B cell (primary cell): ENCODE measurements around the gene ANTXR2. TPM values are rescaled to one million over a fixed set of nuclear protein-coding genes. Genes with fewer than 3 reads are reported as not detected.

Experiments used
- ATAC-seq: fragments of 200-7000 bp; cut with Tn5 transposase; one replicate; pipeline ENCODE4 v1.10.0; 2021; ENCODE audit warnings: low read depth, mild to moderate bottlenecking, moderate number of reproducible peaks, moderate library complexity
- CTCF ChIA-PET: fragments of 350-600 bp; sonication (Branson Sonifier 250); formaldehyde crosslinking; loops from one replicate; lab custom pipeline; 2021; ENCODE audit warnings: antibody characterized with exemption, inconsistent platforms; lab: Charles Lee
- POLR2A ChIA-PET: fragments of 350-600 bp; sonication (Branson Sonifier 250); formaldehyde crosslinking; loops from one replicate; lab custom pipeline; 2021; ENCODE audit warnings: antibody characterized with exemption; lab: Charles Lee
- DNase-seq: peaks from one replicate; pipeline ENCODE4 v3.0.0; 2013
- H2AFZ ChIP-seq: 2 replicates; pipeline ENCODE4 v1.6.1; 2012; ENCODE audit warnings: mild to moderate bottlenecking, low read depth, low read length; ENCODE audit not compliant: insufficient read depth, poor library complexity, severe bottlenecking
- H3K27ac ChIP-seq, 2 donors: 1 replicate in 1 of 2; 2 replicates in 1 of 2; pipeline ENCODE4 v1.5.1; 2012 to 2013; ENCODE audit warnings: low read length in 2 of 2, mild to moderate bottlenecking in 2 of 2, moderate library complexity in 1 of 2
- H3K27me3 ChIP-seq, 4 experiments: fragments of 200-600 bp in 1 of 4; sonication (generic) in 1 of 4; replicated peaks in 1 of 4; 1 replicate in 2 of 4; 2 replicates in 2 of 4; pipeline versions ENCODE4 v1.6.1 to v1.7.0; 2013 to 2016; ENCODE audit warnings: low read length in 3 of 4, mild to moderate bottlenecking in 2 of 4, mixed read lengths in 1 of 4, moderate library complexity in 1 of 4; ENCODE audit not compliant: insufficient read depth in 4 of 4, control insufficient read depth in 3 of 4; ENCODE audit errors: control extremely low read depth in 1 of 4
- H3K36me3 ChIP-seq, 2 experiments: replicated peaks in 1 of 2; 1 replicate in 1 of 2; 2 replicates in 1 of 2; pipeline versions ENCODE4 v1.6.1 to v1.7.1; 2013; ENCODE audit warnings: low read length in 1 of 2; ENCODE audit not compliant: insufficient read depth in 2 of 2, control insufficient read depth in 1 of 2; ENCODE audit errors: control extremely low read depth in 1 of 2, extremely low read depth in 1 of 2
- H3K4me1 ChIP-seq, 2 donors: fragments of 200-600 bp in 1 of 2; sonication (generic) in 1 of 2; 1 replicate in 1 of 2; 2 replicates in 1 of 2; pipeline versions ENCODE4 v1.5.1 to v1.6.1; 2013 to 2017; ENCODE audit warnings: low read length in 2 of 2; ENCODE audit not compliant: control insufficient read depth in 2 of 2, insufficient read depth in 2 of 2
- H3K4me2 ChIP-seq: replicated peaks from 2 replicates; pipeline ENCODE3; 2012; ENCODE audit warnings: mild to moderate bottlenecking, low read depth, low read length; ENCODE audit not compliant: poor library complexity, severe bottlenecking
- H3K4me3 ChIP-seq, 5 experiments: fragments of 200-600 bp in 1 of 5; sonication (generic) in 1 of 5; 1 replicate in 3 of 5; 2 replicates in 2 of 5; pipeline versions ENCODE4 v1.5.1 to v1.7.0; 2011 to 2016; ENCODE audit warnings: low read length in 4 of 5, mild to moderate bottlenecking in 4 of 5, low read depth in 2 of 5, control low read depth in 1 of 5, moderate library complexity in 1 of 5; ENCODE audit not compliant: insufficient read depth in 1 of 5; ENCODE audit errors: control extremely low read depth in 1 of 5, extremely low read depth in 1 of 5
- H3K79me2 ChIP-seq: fragments of 200-600 bp; sonication (generic); one replicate; pipeline ENCODE4 v1.6.0; 2016; ENCODE audit warnings: low read length; ENCODE audit not compliant: control insufficient read depth, insufficient read depth
- H3K9ac ChIP-seq: fragments of 200-600 bp; sonication (generic); 2 replicates; pipeline ENCODE4 v1.6.1; 2017; ENCODE audit warnings: mild to moderate bottlenecking, low read length, moderate library complexity
- H3K9me3 ChIP-seq, 3 donors: one replicate each; pipeline versions ENCODE4 v1.6.1 to v1.7.1; 2013; ENCODE audit warnings: low read length in 2 of 3; ENCODE audit not compliant: control insufficient read depth in 2 of 3, insufficient read depth in 1 of 3; ENCODE audit errors: control extremely low read depth in 1 of 3
- H4K20me1 ChIP-seq: 2 replicates; pipeline ENCODE4 v1.6.0; 2012; ENCODE audit warnings: mild to moderate bottlenecking, low read length; ENCODE audit not compliant: insufficient read depth, control insufficient read depth, poor library complexity, severe bottlenecking
- H3K27ac Mint-ChIP-seq: one replicate; pipeline ENCODE4 v1.8.0; 2021; ENCODE audit warnings: mixed read lengths
- H3K27me3 Mint-ChIP-seq: one replicate; pipeline ENCODE4 v1.8.0; 2021; ENCODE audit warnings: mixed read lengths
- H3K4me1 Mint-ChIP-seq: one replicate; pipeline ENCODE4 v1.8.0; 2021; ENCODE audit warnings: mixed read lengths
- H3K4me3 Mint-ChIP-seq: one replicate; pipeline ENCODE4 v1.8.0; 2021; ENCODE audit warnings: mixed read lengths
- H3K9me3 Mint-ChIP-seq: one replicate; pipeline ENCODE4 v1.8.0; 2022; ENCODE audit warnings: mixed read lengths; ENCODE audit not compliant: insufficient read depth
- CTCF ChIP-seq: fragments of 200-600 bp; IDR thresholded peaks from one replicate; pipeline ENCODE4 v1.8.0; 2022; ENCODE audit warnings: antibody characterized with exemption, mild to moderate bottlenecking
- EZH2 ChIP-seq: IDR thresholded peaks from 2 replicates; pipeline ENCODE4 v1.6.1; 2012; ENCODE audit warnings: borderline replicate concordance, low read depth, mild to moderate bottlenecking, moderate library complexity, low read length; ENCODE audit not compliant: insufficient read depth, poor library complexity, severe bottlenecking
- WGBS: methylation state at CpG from one replicate; pipeline ENCODE4 v1.1.5; 2013; ENCODE audit warnings: missing lambda C conversion rate; ENCODE audit not compliant: insufficient coverage; 5-methylcytosine and 5-hydroxymethylcytosine counted together
- intact Hi-C: fragments of 100-400 bp; cut with micrococcal nuclease; formaldehyde crosslinking; loops from one replicate; pipeline ENCODE4 v1.10.0; 2022
- polyA plus RNA-seq: library from polyadenylated mRNA; depleted of rRNA; stranded (reverse); fragments of >200 nt; gene quantifications from 2 replicates; pipeline ENCODE4 v1.2.3, GENCODE V29; 2012
- total RNA-seq, 2 donors: library from RNA; stranded (reverse); fragments of 120-200 nt in 1 of 2; gene quantifications; 1 replicate in 1 of 2; 2 replicates in 1 of 2; pipeline versions ENCODE4 v1.2.3 to v1.2.4, GENCODE V29; 2013 to 2022

ANTXR2 gene
- total and polyA plus RNA-seq, 2 donors (not counting 1 experiment from before 2014, with no cell fraction given) = 10.6 to 63.0 TPM

- POLR2A ChIA-PET = no interaction called here
- WGBS = 100% methylated on average over 1 of the region's 4 CpGs
- H3K9me3 ChIP-seq = no peaks in the 10 kb centered on the region
- H2AFZ ChIP-seq = no peak overlapping the region
- H3K27me3 ChIP-seq = peaks cover 0 to 8% (median 0%) of the 10 kb centered on the region in 4 experiments
- CTCF ChIA-PET = no interaction called here
- intact Hi-C loops = no loop called here
- no peaks in the 10 kb centered on the region for H3K36me3 ChIP-seq
- H3K79me2 ChIP-seq = no peaks in the 10 kb centered on the region
- no peaks in the 10 kb centered on the region for H4K20me1 ChIP-seq
- ATAC-seq (no peak), DNase-seq (no peak)
- no peak overlapping the region for H3K4me3 ChIP-seq
- H3K4me2 ChIP-seq = no peak overlapping the region
- Mint-ChIP-seq H3K27me3 (peaks cover 3% of the 10 kb centered on the region), H3K4me1 (no peaks in the 10 kb centered on the region), H3K9me3 (no peaks in the 10 kb centered on the region), H3K4me3 (no peak overlapping the region), H3K27ac (no peak overlapping the region)
- H3K9ac ChIP-seq = no peak overlapping the region
- no peak overlapping the region for H3K27ac ChIP-seq
- TF ChIP-seq EZH2 (no peak), CTCF (no peak)
- H3K4me1 ChIP-seq = no peaks in the 10 kb centered on the region
Observed at GRCh38 chr4:79869597-79870237, 203.3 kb downstream of the ANTXR2 start.

GRCh38 chr4:79865201-79865597, 207.8 kb downstream of the ANTXR2 start:
- ChIA-PET POLR2A (no interaction called here), CTCF (no interaction called here)
- H3K4me3 Mint-ChIP-seq = no peak overlapping the region

More at GRCh38 chr4:79865201-79865597, 207.8 kb downstream of the ANTXR2 start:
- DNase-seq (no peak), ATAC-seq (no peak)
- Histone ChIP-seq H3K4me2 (no peak overlapping the region), H2AFZ (no peak overlapping the region), H3K9ac (no peak overlapping the region), H3K9me3 (no peaks in the 10 kb centered on the region), H3K36me3 (no peaks in the 10 kb centered on the region), H3K4me1 (no peaks in the 10 kb centered on the region), H3K79me2 (no peaks in the 10 kb centered on the region), H3K27me3 (peaks cover 0 to 8% (median 0%) of the 10 kb centered on the region in 4 experiments), H3K27ac (no peak overlapping the region), H4K20me1 (no peaks in the 10 kb centered on the region), H3K4me3 (no peak overlapping the region)
- WGBS = 58% methylated on average over 1 of the region's 2 CpGs
- TF ChIP-seq EZH2 (no peak), CTCF (no peak)
- H3K4me1 Mint-ChIP-seq = no peaks in the 10 kb centered on the region
- H3K27me3 Mint-ChIP-seq = no peaks in the 10 kb centered on the region
- no peak overlapping the region for H3K27ac Mint-ChIP-seq
- intact Hi-C loops = no loop called here
- no peaks in the 10 kb centered on the region for H3K9me3 Mint-ChIP-seq
